HEK293 (cell line): ENCODE results near the gene EBF3.

Experiments used
- CTCF ChIA-PET: fragments of 350-600 bp; formaldehyde crosslinking; extraction: SDS; loops from one replicate; lab custom pipeline; 2021; ENCODE audit warnings: antibody characterized with exemption; lab: Yijun Ruan, JAX
- POLR2A ChIA-PET: fragments of 300-600 bp; formaldehyde crosslinking; extraction: SDS; loops from one replicate; lab custom pipeline; 2020; ENCODE audit warnings: antibody characterized with exemption, inconsistent platforms; lab: Yijun Ruan, JAX
- H3K27ac ChIP-seq: fragments of 200-500 bp; sonication (Bioruptor generic); 2 replicates; pipeline ENCODE4 v1.5.1; 2014; ENCODE audit warnings: low read depth, low read length, control low read depth, inconsistent platforms; ENCODE audit errors: extremely low read depth
- H3K36me3 ChIP-seq, 2 experiments: fragments of 200-500 bp in 1 of 2; sonication (Bioruptor generic) in 1 of 2; 1 replicate in 1 of 2; 2 replicates in 1 of 2; pipeline ENCODE4 v1.5.1; 2014 to 2017; ENCODE audit warnings: inconsistent platforms in 2 of 2, low read length in 2 of 2; ENCODE audit not compliant: control insufficient read depth in 2 of 2, insufficient read depth in 1 of 2
- H3K4me1 ChIP-seq: fragments of 200-500 bp; sonication (Bioruptor generic); 2 replicates; pipeline ENCODE4 v1.5.1; 2014; ENCODE audit warnings: mild to moderate bottlenecking, low read length, inconsistent platforms; ENCODE audit not compliant: control insufficient read depth, insufficient read depth
- H3K4me3 ChIP-seq: 2 replicates; pipeline ENCODE4 v1.5.1; 2011; ENCODE audit warnings: low read depth, mild to moderate bottlenecking, control low read depth, low read length, moderate library complexity
- H3K9me3 ChIP-seq: fragments of 200-500 bp; sonication (Bioruptor generic); 2 replicates; pipeline ENCODE4 v1.5.1; 2014; ENCODE audit warnings: low read depth, low read length, inconsistent platforms; ENCODE audit not compliant: control insufficient read depth, insufficient read depth
- FEZF1 ChIP-seq: fragments of 450-650 bp; formaldehyde crosslinking; IDR thresholded peaks from 2 replicates; pipeline ENCODE4 v1.5.1; 2016; ENCODE audit warnings: missing biosample characterization, missing genetic modification characterization
- KLF7 ChIP-seq: fragments of 450-650 bp; formaldehyde crosslinking; IDR thresholded peaks from 2 replicates; pipeline ENCODE4 v1.5.1; 2016; ENCODE audit warnings: missing biosample characterization, missing genetic modification characterization, borderline replicate concordance
- SETDB1 ChIP-seq: IDR thresholded peaks from one replicate; pipeline ENCODE4 v1.6.1; 2017; ENCODE audit warnings: mild to moderate bottlenecking, low read length, moderate library complexity, mixed read lengths; ENCODE audit not compliant: insufficient read length
- SP7 ChIP-seq: fragments of 450-650 bp; formaldehyde crosslinking; IDR thresholded peaks from 2 replicates; pipeline ENCODE4 v1.5.1; 2016; ENCODE audit warnings: missing biosample characterization, missing genetic modification characterization
- ZFP69B ChIP-seq: fragments of 450-650 bp; formaldehyde crosslinking; IDR thresholded peaks from 2 replicates; pipeline ENCODE4 v1.5.1; 2016; ENCODE audit warnings: missing biosample characterization, missing genetic modification characterization
- ZNF140 ChIP-seq: fragments of 450-650 bp; formaldehyde crosslinking; IDR thresholded peaks from 2 replicates; pipeline ENCODE4 v1.5.1; 2016; ENCODE audit warnings: missing biosample characterization, missing genetic modification characterization
- ZNF146 ChIP-seq: fragments of 450-650 bp; formaldehyde crosslinking; IDR thresholded peaks from 2 replicates; pipeline ENCODE4 v1.5.1; 2016; ENCODE audit warnings: missing biosample characterization, missing genetic modification characterization
- ZNF174 ChIP-seq: fragments of 450-650 bp; formaldehyde crosslinking; IDR thresholded peaks from 2 replicates; pipeline ENCODE4 v1.5.0; 2017; ENCODE audit warnings: missing biosample characterization, mild to moderate bottlenecking, missing genetic modification characterization
- ZNF202 ChIP-seq: fragments of 450-650 bp; formaldehyde crosslinking; IDR thresholded peaks from 2 replicates; pipeline ENCODE4 v1.5.1; 2016; ENCODE audit warnings: missing biosample characterization, missing genetic modification characterization, borderline replicate concordance
- ZNF24 ChIP-seq: fragments of 450-650 bp; formaldehyde crosslinking; IDR thresholded peaks from 2 replicates; pipeline ENCODE4 v1.5.1; 2016; ENCODE audit warnings: missing biosample characterization, missing genetic modification characterization
- ZNF391 ChIP-seq: fragments of 450-650 bp; formaldehyde crosslinking; IDR thresholded peaks from 2 replicates; pipeline ENCODE4 v1.5.1; 2016; ENCODE audit warnings: low read depth, missing biosample characterization, missing genetic modification characterization, borderline replicate concordance
- ZNF560 ChIP-seq: fragments of 450-650 bp; formaldehyde crosslinking; IDR thresholded peaks from 2 replicates; pipeline ENCODE4 v1.5.1; 2017; ENCODE audit warnings: missing biosample characterization, missing genetic modification characterization, borderline replicate concordance
- TF ChIP-seq, protein P1 (sequence below): fragments of 450-650 bp; formaldehyde crosslinking; IDR thresholded peaks from 2 replicates; pipeline ENCODE4; 2016; ENCODE audit warnings: missing biosample characterization, missing genetic modification characterization
- TF ChIP-seq, protein P2 (sequence below): fragments of 450-650 bp; formaldehyde crosslinking; IDR thresholded peaks from 2 replicates; pipeline ENCODE4 v1.5.1; 2016; ENCODE audit warnings: missing biosample characterization, missing genetic modification characterization
- TF ChIP-seq, protein P3 (sequence below): fragments of 450-650 bp; formaldehyde crosslinking; IDR thresholded peaks from 2 replicates; pipeline ENCODE4 v1.5.1; 2017; ENCODE audit warnings: missing biosample characterization, missing genetic modification characterization
- TF ChIP-seq, protein P4 (sequence below): fragments of 450-650 bp; formaldehyde crosslinking; IDR thresholded peaks from 2 replicates; pipeline ENCODE4 v1.5.1; 2016; ENCODE audit warnings: missing biosample characterization, missing genetic modification characterization, borderline replicate concordance
- TF ChIP-seq, protein P5 (sequence below): fragments of 450-650 bp; formaldehyde crosslinking; IDR thresholded peaks from 2 replicates; pipeline ENCODE4 v1.5.1; 2016; ENCODE audit warnings: missing biosample characterization, missing genetic modification characterization

Gene EBF3

DNA sequence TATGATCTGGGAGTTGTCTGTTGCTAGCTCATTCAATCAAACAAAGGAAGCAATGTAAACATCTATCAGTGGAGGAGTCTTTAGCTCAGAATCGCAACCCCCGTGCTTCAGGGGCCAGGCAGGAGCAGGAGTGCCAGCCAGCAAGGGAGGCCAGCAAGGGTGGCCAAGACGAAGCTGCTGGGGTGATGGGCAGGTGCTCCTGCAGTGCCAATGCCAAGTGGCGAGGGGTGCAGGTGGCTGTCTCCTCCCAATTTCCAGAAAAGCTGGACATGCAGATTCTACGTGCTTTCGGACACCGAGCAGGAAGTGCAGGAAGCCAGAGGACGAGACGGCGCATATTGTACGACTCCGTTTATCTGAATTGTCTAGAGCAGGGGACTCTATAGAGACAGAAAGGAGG is 48.1 kb upstream of the EBF3 start (continued):
- TF ChIP-seq, protein P1, sequence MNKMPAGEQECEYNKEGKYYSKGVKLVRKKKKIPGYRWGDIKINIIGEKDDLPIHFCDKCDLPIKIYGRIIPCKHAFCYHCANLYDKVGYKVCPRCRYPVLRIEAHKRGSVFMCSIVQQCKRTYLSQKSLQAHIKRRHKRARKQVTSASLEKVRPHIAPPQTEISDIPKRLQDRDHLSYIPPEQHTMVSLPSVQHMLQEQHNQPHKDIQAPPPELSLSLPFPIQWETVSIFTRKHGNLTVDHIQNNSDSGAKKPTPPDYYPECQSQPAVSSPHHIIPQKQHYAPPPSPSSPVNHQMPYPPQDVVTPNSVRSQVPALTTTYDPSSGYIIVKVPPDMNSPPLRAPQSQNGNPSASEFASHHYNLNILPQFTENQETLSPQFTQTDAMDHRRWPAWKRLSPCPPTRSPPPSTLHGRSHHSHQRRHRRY (tag by site-specific recombination) = no peak

DNA sequence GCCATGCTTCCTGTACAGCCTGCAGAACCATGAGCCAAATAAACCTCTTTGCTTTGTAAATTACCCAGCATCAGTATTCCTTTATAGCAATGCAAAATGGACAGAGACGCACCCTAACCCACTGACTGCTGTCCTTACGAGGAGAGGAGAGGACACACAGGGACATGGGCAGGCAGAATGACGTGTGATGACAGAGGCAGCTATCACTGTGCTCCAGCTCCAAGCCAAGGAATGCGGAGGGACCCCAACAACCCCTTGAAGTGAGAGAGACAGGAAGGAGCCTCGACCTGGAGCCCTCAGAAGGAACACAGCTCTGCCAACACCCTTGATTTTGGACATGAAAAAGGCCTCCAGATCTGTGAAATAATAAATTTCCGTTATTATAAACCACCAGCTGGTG is 46.6 kb upstream of the EBF3 start:
- POLR2A ChIA-PET = no interaction called here
- H3K4me1 ChIP-seq = no peaks in the 10 kb centered on the region
- no peaks in the 10 kb centered on the region for H3K36me3 ChIP-seq
- H3K27ac ChIP-seq = no peak overlapping the region
- TF ChIP-seq SETDB1 (no peak), ZNF391 (no peak), ZNF24 (no peak), ZNF560 (tag by site-specific recombination) (no peak), KLF7 (tag by site-specific recombination) (no peak), ZFP69B (tag by site-specific recombination) (no peak), ZNF174 (tag by site-specific recombination) (no peak), ZNF202 (no peak), ZNF140 (tag by site-specific recombination) (no peak), ZNF146 (tag by site-specific recombination) (no peak), FEZF1 (no peak), SP7 (tag by site-specific recombination) (no peak)
- TF ChIP-seq, protein P2, sequence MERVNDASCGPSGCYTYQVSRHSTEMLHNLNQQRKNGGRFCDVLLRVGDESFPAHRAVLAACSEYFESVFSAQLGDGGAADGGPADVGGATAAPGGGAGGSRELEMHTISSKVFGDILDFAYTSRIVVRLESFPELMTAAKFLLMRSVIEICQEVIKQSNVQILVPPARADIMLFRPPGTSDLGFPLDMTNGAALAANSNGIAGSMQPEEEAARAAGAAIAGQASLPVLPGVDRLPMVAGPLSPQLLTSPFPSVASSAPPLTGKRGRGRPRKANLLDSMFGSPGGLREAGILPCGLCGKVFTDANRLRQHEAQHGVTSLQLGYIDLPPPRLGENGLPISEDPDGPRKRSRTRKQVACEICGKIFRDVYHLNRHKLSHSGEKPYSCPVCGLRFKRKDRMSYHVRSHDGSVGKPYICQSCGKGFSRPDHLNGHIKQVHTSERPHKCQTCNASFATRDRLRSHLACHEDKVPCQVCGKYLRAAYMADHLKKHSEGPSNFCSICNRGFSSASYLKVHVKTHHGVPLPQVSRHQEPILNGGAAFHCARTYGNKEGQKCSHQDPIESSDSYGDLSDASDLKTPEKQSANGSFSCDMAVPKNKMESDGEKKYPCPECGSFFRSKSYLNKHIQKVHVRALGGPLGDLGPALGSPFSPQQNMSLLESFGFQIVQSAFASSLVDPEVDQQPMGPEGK (tag by site-specific recombination) = no peak
- TF ChIP-seq, protein P3, sequence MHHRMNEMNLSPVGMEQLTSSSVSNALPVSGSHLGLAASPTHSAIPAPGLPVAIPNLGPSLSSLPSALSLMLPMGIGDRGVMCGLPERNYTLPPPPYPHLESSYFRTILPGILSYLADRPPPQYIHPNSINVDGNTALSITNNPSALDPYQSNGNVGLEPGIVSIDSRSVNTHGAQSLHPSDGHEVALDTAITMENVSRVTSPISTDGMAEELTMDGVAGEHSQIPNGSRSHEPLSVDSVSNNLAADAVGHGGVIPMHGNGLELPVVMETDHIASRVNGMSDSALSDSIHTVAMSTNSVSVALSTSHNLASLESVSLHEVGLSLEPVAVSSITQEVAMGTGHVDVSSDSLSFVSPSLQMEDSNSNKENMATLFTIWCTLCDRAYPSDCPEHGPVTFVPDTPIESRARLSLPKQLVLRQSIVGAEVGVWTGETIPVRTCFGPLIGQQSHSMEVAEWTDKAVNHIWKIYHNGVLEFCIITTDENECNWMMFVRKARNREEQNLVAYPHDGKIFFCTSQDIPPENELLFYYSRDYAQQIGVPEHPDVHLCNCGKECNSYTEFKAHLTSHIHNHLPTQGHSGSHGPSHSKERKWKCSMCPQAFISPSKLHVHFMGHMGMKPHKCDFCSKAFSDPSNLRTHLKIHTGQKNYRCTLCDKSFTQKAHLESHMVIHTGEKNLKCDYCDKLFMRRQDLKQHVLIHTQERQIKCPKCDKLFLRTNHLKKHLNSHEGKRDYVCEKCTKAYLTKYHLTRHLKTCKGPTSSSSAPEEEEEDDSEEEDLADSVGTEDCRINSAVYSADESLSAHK (tag by site-specific recombination) = no peak
- TF ChIP-seq, protein P4, sequence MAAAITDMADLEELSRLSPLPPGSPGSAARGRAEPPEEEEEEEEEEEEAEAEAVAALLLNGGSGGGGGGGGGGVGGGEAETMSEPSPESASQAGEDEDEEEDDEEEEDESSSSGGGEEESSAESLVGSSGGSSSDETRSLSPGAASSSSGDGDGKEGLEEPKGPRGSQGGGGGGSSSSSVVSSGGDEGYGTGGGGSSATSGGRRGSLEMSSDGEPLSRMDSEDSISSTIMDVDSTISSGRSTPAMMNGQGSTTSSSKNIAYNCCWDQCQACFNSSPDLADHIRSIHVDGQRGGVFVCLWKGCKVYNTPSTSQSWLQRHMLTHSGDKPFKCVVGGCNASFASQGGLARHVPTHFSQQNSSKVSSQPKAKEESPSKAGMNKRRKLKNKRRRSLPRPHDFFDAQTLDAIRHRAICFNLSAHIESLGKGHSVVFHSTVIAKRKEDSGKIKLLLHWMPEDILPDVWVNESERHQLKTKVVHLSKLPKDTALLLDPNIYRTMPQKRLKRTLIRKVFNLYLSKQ (tag by site-specific recombination) = no peak
- TF ChIP-seq, protein P5, sequence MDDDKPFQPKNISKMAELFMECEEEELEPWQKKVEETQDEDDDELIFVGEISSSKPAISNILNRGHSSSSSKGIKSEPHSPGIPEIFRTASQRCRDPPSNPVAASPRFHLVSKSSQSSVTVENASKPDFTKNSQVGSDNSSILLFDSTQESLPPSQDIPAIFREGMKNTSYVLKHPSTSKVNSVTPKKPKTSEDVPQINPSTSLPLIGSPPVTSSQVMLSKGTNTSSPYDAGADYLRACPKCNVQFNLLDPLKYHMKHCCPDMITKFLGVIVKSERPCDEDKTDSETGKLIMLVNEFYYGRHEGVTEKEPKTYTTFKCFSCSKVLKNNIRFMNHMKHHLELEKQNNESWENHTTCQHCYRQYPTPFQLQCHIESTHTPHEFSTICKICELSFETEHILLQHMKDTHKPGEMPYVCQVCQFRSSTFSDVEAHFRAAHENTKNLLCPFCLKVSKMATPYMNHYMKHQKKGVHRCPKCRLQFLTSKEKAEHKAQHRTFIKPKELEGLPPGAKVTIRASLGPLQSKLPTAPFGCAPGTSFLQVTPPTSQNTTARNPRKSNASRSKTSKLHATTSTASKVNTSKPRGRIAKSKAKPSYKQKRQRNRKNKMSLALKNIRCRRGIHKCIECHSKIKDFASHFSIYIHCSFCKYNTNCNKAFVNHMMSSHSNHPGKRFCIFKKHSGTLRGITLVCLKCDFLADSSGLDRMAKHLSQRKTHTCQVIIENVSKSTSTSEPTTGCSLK (tag by site-specific recombination) = no peak
- H3K4me3 ChIP-seq = no peak overlapping the region
- CTCF ChIA-PET = no interaction called here
- no peaks in the 10 kb centered on the region for H3K9me3 ChIP-seq
